ENCODE results near the gene PREX1.

Gene PREX1

GRCh38 chr20:48748556-48748955 lies 79.2 kb downstream of the PREX1 start:
- no peak for DNase-seq

GRCh38 chr20:48747840-48748414 lies 79.9 kb downstream of the PREX1 start:
- no peak for DNase-seq

- no peak for DNase-seq
These were observed 82.5 kb downstream of the PREX1 start for GRCh38 chr20:48745330-48745729.

GRCh38 chr20:48744515-48744914 lies 83.3 kb downstream of the PREX1 start:
- no peak for DNase-seq

GRCh38 chr20:48743807-48744206 lies 84.0 kb downstream of the PREX1 start:
- DNase-seq: no peak

- DNase-seq: no peak
These were observed 84.7 kb downstream of the PREX1 start for GRCh38 chr20:48742912-48743680.

- no peak for DNase-seq
These were observed 85.6 kb downstream of the PREX1 start for GRCh38 chr20:48742233-48742632.

- DNase-seq: no peak
These were observed 86.1 kb downstream of the PREX1 start for GRCh38 chr20:48741669-48742068.

GRCh38 chr20:48740712-48741111 lies 87.1 kb downstream of the PREX1 start:
- DNase-seq: no peak

- DNase-seq: no peak
These were observed 87.5 kb downstream of the PREX1 start for GRCh38 chr20:48740292-48740649.

- no peak for DNase-seq
These were observed 88.2 kb downstream of the PREX1 start for GRCh38 chr20:48739395-48740291.

GRCh38 chr20:48738399-48739304 lies 89.1 kb downstream of the PREX1 start:
- no peak for DNase-seq

- DNase-seq: no peak
These were observed 89.8 kb downstream of the PREX1 start for GRCh38 chr20:48738094-48738398.

- no peak for DNase-seq
These were observed 90.2 kb downstream of the PREX1 start for GRCh38 chr20:48737434-48738093.

- DNase-seq: no peak
These were observed 91.2 kb downstream of the PREX1 start for GRCh38 chr20:48736636-48737035.

- no peak for DNase-seq
These were observed 91.6 kb downstream of the PREX1 start for GRCh38 chr20:48736231-48736630.

GRCh38 chr20:48735112-48735511 lies 92.7 kb downstream of the PREX1 start:
- DNase-seq: no peak

GRCh38 chr20:48734104-48734749 lies 93.6 kb downstream of the PREX1 start:
- DNase-seq: no peak

- DNase-seq: no peak
These were observed 94.5 kb downstream of the PREX1 start for GRCh38 chr20:48733296-48733790.

GRCh38 chr20:48732081-48732829 lies 95.5 kb downstream of the PREX1 start:
- DNase-seq: no peak

GRCh38 chr20:48731536-48731935 lies 96.3 kb downstream of the PREX1 start:
- no peak for DNase-seq

Measured in NCI-H1092 (cell line).